Measurements from ENCODE around the gene NPLOC4. TPM values are rescaled to one million over a fixed set of nuclear protein-coding genes. Genes with fewer than 3 reads are reported as not detected.

NPLOC4 gene
- total and polyA plus RNA-seq, 9 of the 15 experiments (the other 6 are each of a cell fraction or from before 2014, with no cell fraction given) = 1.5 to 116 (median 64.5) TPM

DNA sequence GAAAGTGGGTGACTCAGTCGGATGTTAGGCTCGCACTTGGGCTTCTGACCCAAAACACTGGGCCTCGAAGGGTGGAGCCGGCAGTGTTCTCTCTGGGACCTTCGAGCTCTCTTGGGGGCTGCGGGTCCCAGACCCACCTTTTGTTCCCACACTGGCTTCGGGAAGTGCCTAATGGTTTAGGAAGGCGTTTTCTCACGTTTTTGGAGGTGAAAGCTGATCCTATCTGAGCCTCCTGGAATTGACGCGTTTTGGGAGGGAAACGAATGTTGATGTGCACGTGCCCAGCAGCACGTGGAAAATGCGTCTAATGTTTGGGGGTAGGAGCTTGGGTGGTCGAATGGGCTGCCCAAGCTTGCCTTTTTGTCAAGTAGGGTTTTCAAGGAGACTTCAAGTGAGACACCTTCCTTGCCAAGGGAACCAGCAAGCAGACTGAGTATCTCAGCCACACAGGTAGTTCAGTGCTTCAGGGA, 47.6 kb upstream of the NPLOC4 start (continued):
- TF ChIP-seq, protein P1, sequence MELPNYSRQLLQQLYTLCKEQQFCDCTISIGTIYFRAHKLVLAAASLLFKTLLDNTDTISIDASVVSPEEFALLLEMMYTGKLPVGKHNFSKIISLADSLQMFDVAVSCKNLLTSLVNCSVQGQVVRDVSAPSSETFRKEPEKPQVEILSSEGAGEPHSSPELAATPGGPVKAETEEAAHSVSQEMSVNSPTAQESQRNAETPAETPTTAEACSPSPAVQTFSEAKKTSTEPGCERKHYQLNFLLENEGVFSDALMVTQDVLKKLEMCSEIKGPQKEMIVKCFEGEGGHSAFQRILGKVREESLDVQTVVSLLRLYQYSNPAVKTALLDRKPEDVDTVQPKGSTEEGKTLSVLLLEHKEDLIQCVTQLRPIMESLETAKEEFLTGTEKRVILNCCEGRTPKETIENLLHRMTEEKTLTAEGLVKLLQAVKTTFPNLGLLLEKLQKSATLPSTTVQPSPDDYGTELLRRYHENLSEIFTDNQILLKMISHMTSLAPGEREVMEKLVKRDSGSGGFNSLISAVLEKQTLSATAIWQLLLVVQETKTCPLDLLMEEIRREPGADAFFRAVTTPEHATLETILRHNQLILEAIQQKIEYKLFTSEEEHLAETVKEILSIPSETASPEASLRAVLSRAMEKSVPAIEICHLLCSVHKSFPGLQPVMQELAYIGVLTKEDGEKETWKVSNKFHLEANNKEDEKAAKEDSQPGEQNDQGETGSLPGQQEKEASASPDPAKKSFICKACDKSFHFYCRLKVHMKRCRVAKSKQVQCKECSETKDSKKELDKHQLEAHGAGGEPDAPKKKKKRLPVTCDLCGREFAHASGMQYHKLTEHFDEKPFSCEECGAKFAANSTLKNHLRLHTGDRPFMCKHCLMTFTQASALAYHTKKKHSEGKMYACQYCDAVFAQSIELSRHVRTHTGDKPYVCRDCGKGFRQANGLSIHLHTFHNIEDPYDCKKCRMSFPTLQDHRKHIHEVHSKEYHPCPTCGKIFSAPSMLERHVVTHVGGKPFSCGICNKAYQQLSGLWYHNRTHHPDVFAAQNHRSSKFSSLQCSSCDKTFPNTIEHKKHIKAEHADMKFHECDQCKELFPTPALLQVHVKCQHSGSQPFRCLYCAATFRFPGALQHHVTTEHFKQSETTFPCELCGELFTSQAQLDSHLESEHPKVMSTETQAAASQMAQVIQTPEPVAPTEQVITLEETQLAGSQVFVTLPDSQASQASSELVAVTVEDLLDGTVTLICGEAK (IDR thresholded peaks at IDR 0.05) = peak; percentile 10; the same call in 1 of the 2 replicates
- TF ChIP-seq, protein P1 (CRISPR knock-in tag; IDR thresholded peaks at IDR 0.05) = no peak
- TF ChIP-seq RNF2 (IDR thresholded peaks at IDR 0.05) = peak; percentile 60; the same call in 1 of the 2 replicates
- TF ChIP-seq ZNF232 (CRISPR knock-in tag; IDR thresholded peaks at IDR 0.05) = peak; percentile 63; the same call in 1 of the 2 replicates
- TF ChIP-seq, protein P2, sequence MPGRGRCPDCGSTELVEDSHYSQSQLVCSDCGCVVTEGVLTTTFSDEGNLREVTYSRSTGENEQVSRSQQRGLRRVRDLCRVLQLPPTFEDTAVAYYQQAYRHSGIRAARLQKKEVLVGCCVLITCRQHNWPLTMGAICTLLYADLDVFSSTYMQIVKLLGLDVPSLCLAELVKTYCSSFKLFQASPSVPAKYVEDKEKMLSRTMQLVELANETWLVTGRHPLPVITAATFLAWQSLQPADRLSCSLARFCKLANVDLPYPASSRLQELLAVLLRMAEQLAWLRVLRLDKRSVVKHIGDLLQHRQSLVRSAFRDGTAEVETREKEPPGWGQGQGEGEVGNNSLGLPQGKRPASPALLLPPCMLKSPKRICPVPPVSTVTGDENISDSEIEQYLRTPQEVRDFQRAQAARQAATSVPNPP (IDR thresholded peaks at IDR 0.05; ENCODE audit: borderline replicate concordance, insufficient read depth, insufficient read length) = no peak
- 0 out of 2 replicates have a peak, but pooled peaks have one; percentile 36 for TF ChIP-seq ZNF143 (CRISPR knock-in tag; IDR thresholded peaks at IDR 0.05)
- TF ChIP-seq, protein P3, sequence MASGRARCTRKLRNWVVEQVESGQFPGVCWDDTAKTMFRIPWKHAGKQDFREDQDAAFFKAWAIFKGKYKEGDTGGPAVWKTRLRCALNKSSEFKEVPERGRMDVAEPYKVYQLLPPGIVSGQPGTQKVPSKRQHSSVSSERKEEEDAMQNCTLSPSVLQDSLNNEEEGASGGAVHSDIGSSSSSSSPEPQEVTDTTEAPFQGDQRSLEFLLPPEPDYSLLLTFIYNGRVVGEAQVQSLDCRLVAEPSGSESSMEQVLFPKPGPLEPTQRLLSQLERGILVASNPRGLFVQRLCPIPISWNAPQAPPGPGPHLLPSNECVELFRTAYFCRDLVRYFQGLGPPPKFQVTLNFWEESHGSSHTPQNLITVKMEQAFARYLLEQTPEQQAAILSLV (tag; IDR thresholded peaks at IDR 0.05) = peak; percentile 8; the same call in 1 of the 2 replicates
- TF ChIP-seq, protein P4, sequence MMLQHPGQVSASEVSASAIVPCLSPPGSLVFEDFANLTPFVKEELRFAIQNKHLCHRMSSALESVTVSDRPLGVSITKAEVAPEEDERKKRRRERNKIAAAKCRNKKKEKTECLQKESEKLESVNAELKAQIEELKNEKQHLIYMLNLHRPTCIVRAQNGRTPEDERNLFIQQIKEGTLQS (IDR thresholded peaks at IDR 0.05) = peak; percentile 72
- TF ChIP-seq, protein P4 (CRISPR knock-in tag; conservative IDR thresholded peaks at IDR 0.05) = no peak; the same call in 1 of the 2 replicates
- TF ChIP-seq ARNT (IDR thresholded peaks at IDR 0.05) = peak in 1 of 2 experiments; percentile 51; a peak in 1 of 4 replicates
- TF ChIP-seq CBX3 (IDR thresholded peaks at IDR 0.05; ENCODE audit: borderline replicate concordance in 1 of 2, low read length in 2 of 2) = peak in 1 of 2 experiments; percentile 95; a peak in 2 of 3 replicates
- TF ChIP-seq FOXA3 (CRISPR knock-in tag; conservative IDR thresholded peaks at IDR 0.05 in 1 of 2, IDR thresholded peaks at IDR 0.05 in 1 of 2) = peak in 1 of 2 experiments; percentile 82; a peak in 2 of 4 replicates
- peak; percentile 85 for TF ChIP-seq BHLHE40 (IDR thresholded peaks at IDR 0.05; ENCODE audit: low read length)

Data from K562 (cell line).